Mammary epithelial cell (primary cell): ENCODE measurements around the gene KCNB1.

ENCODE experiments used
- CTCF ChIP-seq, 2 donors: IDR thresholded peaks in 1 of 2; conservative IDR thresholded peaks in 1 of 2; 2 replicates each; pipeline ENCODE4 v1.5.1; 2011 to 2012; ENCODE audit warnings: inconsistent platforms in 2 of 2, low read length in 2 of 2, mild to moderate bottlenecking in 2 of 2, control low read depth in 1 of 2, low read depth in 1 of 2; ENCODE audit not compliant: insufficient read depth in 1 of 2; ENCODE audit errors: extremely low read depth in 1 of 2
- EZH2 ChIP-seq: IDR thresholded peaks from 2 replicates; pipeline ENCODE4 v1.6.1; 2012; ENCODE audit warnings: low read length, inconsistent platforms, borderline replicate concordance

GRCh38 chr20:49431329-49431728 lies 51.1 kb downstream of the KCNB1 start:
- no peak for TF ChIP-seq CTCF (conservative IDR thresholded peaks at IDR 0.05 in 1 of 2, IDR thresholded peaks at IDR 0.05 in 1 of 2; ENCODE audit: extremely low read depth in 1 of 2, insufficient read depth in 1 of 2, low read depth in 1 of 2, low read length in 2 of 2)
- TF ChIP-seq EZH2 = no peak
